Measurements from ENCODE around the gene DLX6.

DLX6 gene

GRCh38 chr7:97005183-97006054 lies at the start of gene DLX6:
DLX6 (plus strand) TSS chr7:97005553; CDS start chr7:97005978, 425 bp downstream.
- H3K4me3 Mint-ChIP-seq: peak within 1 kb of the TSS; percentile 67
- ATAC-seq (peak; percentile 55), DNase-seq (ENCODE audit: low spot score in 2 of 2) (no peak)
- H3K27ac Mint-ChIP-seq: no peak within 1 kb of the TSS
- no peaks in the 10 kb centered on the region for H3K36me3 Mint-ChIP-seq
- H3K9me3 Mint-ChIP-seq: no peaks in the 10 kb centered on the region
- peaks cover 10% of the 10 kb centered on the region for H3K4me1 Mint-ChIP-seq

GRCh38 chr7:96959135-96959534 lies 46.2 kb upstream of the DLX6 start:
- Mint-ChIP-seq H3K4me3 (no peak overlapping the region), H3K9me3 (peaks cover 2% of the 10 kb centered on the region), H3K27ac (no peak overlapping the region), H3K4me1 (no peaks in the 10 kb centered on the region), H3K36me3 (no peaks in the 10 kb centered on the region)
- DNase-seq (ENCODE audit: low spot score in 2 of 2) (no peak), ATAC-seq (no peak)

- ATAC-seq: no peak
- Mint-ChIP-seq H3K9me3 (peaks cover 2% of the 10 kb centered on the region), H3K4me1 (no peaks in the 10 kb centered on the region), H3K36me3 (no peaks in the 10 kb centered on the region), H3K4me3 (no peak overlapping the region), H3K27ac (no peak overlapping the region)
- DNase-seq (ENCODE audit: low spot score in 2 of 2): no peak
Observed at GRCh38 chr7:96962221-96962885, 43.0 kb upstream of the DLX6 start.

GRCh38 chr7:96968981-96969380 lies 36.4 kb upstream of the DLX6 start:
- H3K36me3 Mint-ChIP-seq: no peaks in the 10 kb centered on the region
- ATAC-seq (no peak), DNase-seq (ENCODE audit: low spot score in 2 of 2) (no peak)
- no peak overlapping the region for H3K4me3 Mint-ChIP-seq
- no peak overlapping the region for H3K27ac Mint-ChIP-seq
- no peaks in the 10 kb centered on the region for H3K4me1 Mint-ChIP-seq
- peaks cover 2% of the 10 kb centered on the region for H3K9me3 Mint-ChIP-seq

- DNase-seq (ENCODE audit: low spot score in 2 of 2): no peak
- H3K4me1 Mint-ChIP-seq: no peaks in the 10 kb centered on the region
- H3K9me3 Mint-ChIP-seq: peaks cover 2% of the 10 kb centered on the region
- ATAC-seq: peak; percentile 36
- no peak overlapping the region for H3K4me3 Mint-ChIP-seq
- no peaks in the 10 kb centered on the region for H3K36me3 Mint-ChIP-seq
- H3K27ac Mint-ChIP-seq: no peak overlapping the region
Observed at GRCh38 chr7:96970739-96971138, 34.6 kb upstream of the DLX6 start.

- no peaks in the 10 kb centered on the region for H3K4me1 Mint-ChIP-seq
- no peak overlapping the region for H3K4me3 Mint-ChIP-seq
- no peaks in the 10 kb centered on the region for H3K36me3 Mint-ChIP-seq
- H3K27ac Mint-ChIP-seq: no peak overlapping the region
- ATAC-seq (no peak), DNase-seq (ENCODE audit: low spot score in 2 of 2) (no peak)
- no peaks in the 10 kb centered on the region for H3K9me3 Mint-ChIP-seq
Observed at GRCh38 chr7:96973986-96974385, 31.4 kb upstream of the DLX6 start.

- ATAC-seq: no peak
- no peaks in the 10 kb centered on the region for H3K36me3 Mint-ChIP-seq
Observed at GRCh38 chr7:96976106-96976505, 29.2 kb upstream of the DLX6 start.

GRCh38 chr7:96977445-96977844 lies 27.9 kb upstream of the DLX6 start:
- H3K4me3 Mint-ChIP-seq: no peak overlapping the region
- no peaks in the 10 kb centered on the region for H3K36me3 Mint-ChIP-seq
- H3K4me1 Mint-ChIP-seq: no peaks in the 10 kb centered on the region
- DNase-seq (ENCODE audit: low spot score in 2 of 2): no peak
- H3K27ac Mint-ChIP-seq: no peak overlapping the region
- no peak for ATAC-seq
- H3K9me3 Mint-ChIP-seq: no peaks in the 10 kb centered on the region

More at GRCh38 chr7:96976106-96976505, 29.2 kb upstream of the DLX6 start:
- H3K27ac Mint-ChIP-seq: no peak overlapping the region
- no peaks in the 10 kb centered on the region for H3K9me3 Mint-ChIP-seq
- no peak overlapping the region for H3K4me3 Mint-ChIP-seq
- DNase-seq (ENCODE audit: low spot score in 2 of 2): no peak
- H3K4me1 Mint-ChIP-seq: no peaks in the 10 kb centered on the region

- Mint-ChIP-seq H3K27ac (no peak overlapping the region), H3K4me1 (no peaks in the 10 kb centered on the region), H3K36me3 (no peaks in the 10 kb centered on the region), H3K4me3 (no peak overlapping the region), H3K9me3 (no peaks in the 10 kb centered on the region)
- no peak for ATAC-seq
- DNase-seq (ENCODE audit: low spot score in 2 of 2): no peak
Observed at GRCh38 chr7:96979551-96980276, 25.6 kb upstream of the DLX6 start.

GRCh38 chr7:96982586-96982985 lies 22.8 kb upstream of the DLX6 start:
- no peak for ATAC-seq
- H3K27ac Mint-ChIP-seq: no peak overlapping the region

GRCh38 chr7:96985992-96986391 lies 19.4 kb upstream of the DLX6 start:
- Mint-ChIP-seq H3K27ac (no peak overlapping the region), H3K36me3 (no peaks in the 10 kb centered on the region), H3K4me3 (no peak overlapping the region), H3K9me3 (no peaks in the 10 kb centered on the region), H3K4me1 (no peaks in the 10 kb centered on the region)
- no peak for DNase-seq (ENCODE audit: low spot score in 2 of 2)
- ATAC-seq: no peak

More at GRCh38 chr7:96982586-96982985, 22.8 kb upstream of the DLX6 start:
- no peaks in the 10 kb centered on the region for H3K9me3 Mint-ChIP-seq
- no peak overlapping the region for H3K4me3 Mint-ChIP-seq
- DNase-seq (ENCODE audit: low spot score in 2 of 2): no peak
- H3K36me3 Mint-ChIP-seq: no peaks in the 10 kb centered on the region
- H3K4me1 Mint-ChIP-seq: no peaks in the 10 kb centered on the region

- H3K9me3 Mint-ChIP-seq: no peaks in the 10 kb centered on the region
- H3K4me1 Mint-ChIP-seq: no peaks in the 10 kb centered on the region
- no peak overlapping the region for H3K27ac Mint-ChIP-seq
- H3K4me3 Mint-ChIP-seq: no peak overlapping the region
- H3K36me3 Mint-ChIP-seq: no peaks in the 10 kb centered on the region
- DNase-seq (ENCODE audit: low spot score in 2 of 2): no peak
- ATAC-seq: no peak
Observed at GRCh38 chr7:96986901-96987300, 18.5 kb upstream of the DLX6 start.

- H3K36me3 Mint-ChIP-seq: no peaks in the 10 kb centered on the region
- ATAC-seq (no peak), DNase-seq (ENCODE audit: low spot score in 2 of 2) (no peak)
- no peak overlapping the region for H3K27ac Mint-ChIP-seq
- peaks cover under 1% of the 10 kb centered on the region for H3K9me3 Mint-ChIP-seq
- H3K4me1 Mint-ChIP-seq: peaks cover 4% of the 10 kb centered on the region
- no peak overlapping the region for H3K4me3 Mint-ChIP-seq
Observed at GRCh38 chr7:96987719-96988118, 17.6 kb upstream of the DLX6 start.

- H3K4me1 Mint-ChIP-seq: peaks cover 6% of the 10 kb centered on the region
Observed at GRCh38 chr7:96989241-96989858, 16.0 kb upstream of the DLX6 start.

GRCh38 chr7:96989859-96990317 lies 15.5 kb upstream of the DLX6 start:
- peaks cover 6% of the 10 kb centered on the region for H3K4me1 Mint-ChIP-seq

More at GRCh38 chr7:96989241-96989858, 16.0 kb upstream of the DLX6 start:
- H3K4me3 Mint-ChIP-seq: no peak overlapping the region
- no peak for ATAC-seq
- DNase-seq (ENCODE audit: low spot score in 2 of 2): no peak
- peaks cover 3% of the 10 kb centered on the region for H3K9me3 Mint-ChIP-seq
- H3K27ac Mint-ChIP-seq: no peak overlapping the region
- no peaks in the 10 kb centered on the region for H3K36me3 Mint-ChIP-seq

More at GRCh38 chr7:96989859-96990317, 15.5 kb upstream of the DLX6 start:
- ATAC-seq: no peak
- Mint-ChIP-seq H3K36me3 (no peaks in the 10 kb centered on the region), H3K9me3 (peaks cover 3% of the 10 kb centered on the region), H3K27ac (no peak overlapping the region), H3K4me3 (no peak overlapping the region)
- DNase-seq (ENCODE audit: low spot score in 2 of 2): no peak
